ENCODE data around the gene PAXX.

DNA sequence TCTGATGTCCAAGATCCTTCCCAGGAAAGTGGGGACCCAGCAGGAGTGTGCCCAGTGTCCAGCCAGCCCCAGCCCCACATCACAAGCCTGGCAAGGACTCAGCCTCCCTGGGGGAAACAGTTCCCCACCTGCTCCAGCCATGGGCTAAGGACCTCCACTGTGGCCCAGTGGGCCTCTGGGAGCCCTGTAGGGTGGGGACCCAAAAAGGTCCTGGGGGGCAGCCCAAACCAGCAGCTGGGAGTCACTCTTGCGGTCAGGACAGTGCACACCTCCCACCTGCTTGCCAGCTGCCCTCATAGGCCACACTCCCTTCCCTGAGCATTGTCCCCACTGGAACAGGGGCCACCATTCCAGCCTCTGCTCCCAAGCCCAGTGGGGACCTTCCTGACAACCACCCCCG lies 34.2 kb downstream of the PAXX start:
- TF ChIP-seq EZH2 (IDR thresholded peaks at IDR 0.05; ENCODE audit: borderline replicate concordance, low read depth, low read length, severe bottlenecking) = no peak
- TF ChIP-seq, protein P1, sequence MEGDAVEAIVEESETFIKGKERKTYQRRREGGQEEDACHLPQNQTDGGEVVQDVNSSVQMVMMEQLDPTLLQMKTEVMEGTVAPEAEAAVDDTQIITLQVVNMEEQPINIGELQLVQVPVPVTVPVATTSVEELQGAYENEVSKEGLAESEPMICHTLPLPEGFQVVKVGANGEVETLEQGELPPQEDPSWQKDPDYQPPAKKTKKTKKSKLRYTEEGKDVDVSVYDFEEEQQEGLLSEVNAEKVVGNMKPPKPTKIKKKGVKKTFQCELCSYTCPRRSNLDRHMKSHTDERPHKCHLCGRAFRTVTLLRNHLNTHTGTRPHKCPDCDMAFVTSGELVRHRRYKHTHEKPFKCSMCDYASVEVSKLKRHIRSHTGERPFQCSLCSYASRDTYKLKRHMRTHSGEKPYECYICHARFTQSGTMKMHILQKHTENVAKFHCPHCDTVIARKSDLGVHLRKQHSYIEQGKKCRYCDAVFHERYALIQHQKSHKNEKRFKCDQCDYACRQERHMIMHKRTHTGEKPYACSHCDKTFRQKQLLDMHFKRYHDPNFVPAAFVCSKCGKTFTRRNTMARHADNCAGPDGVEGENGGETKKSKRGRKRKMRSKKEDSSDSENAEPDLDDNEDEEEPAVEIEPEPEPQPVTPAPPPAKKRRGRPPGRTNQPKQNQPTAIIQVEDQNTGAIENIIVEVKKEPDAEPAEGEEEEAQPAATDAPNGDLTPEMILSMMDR (IDR thresholded peaks at IDR 0.05; ENCODE audit: borderline replicate concordance, extremely low read depth, low read length, poor library complexity, severe bottlenecking) = no peak
